CD4-positive, alpha-beta T cell treated with Interleukin-6 for 4 hours (primary cell): ENCODE data around the gene TBC1D5.
"Not testable (repeated sequence)": the region's sequence is repeated elsewhere in the genome, so short reads cannot be mapped to it uniquely, and the experiment has no call there.

Experiments
- DNase-seq: peaks from one replicate; pipeline ENCODE4 v3.0.0-alpha.2; 2020; ENCODE audit warnings: mixed read lengths

Gene TBC1D5

GRCh38 chr3:17581421-17582080, 160.9 kb downstream of the TBC1D5 start:
- DNase-seq = no peak

GRCh38 chr3:17580901-17581300, 161.5 kb downstream of the TBC1D5 start:
- DNase-seq = no peak

GRCh38 chr3:17579289-17580031, 163.0 kb downstream of the TBC1D5 start:
- no peak for DNase-seq

- no peak for DNase-seq
These were observed 164.5 kb downstream of the TBC1D5 start for GRCh38 chr3:17577796-17578520.

- no peak for DNase-seq
These were observed 169.0 kb downstream of the TBC1D5 start for GRCh38 chr3:17573396-17573795.

- DNase-seq = no peak
These were observed 170.7 kb downstream of the TBC1D5 start for GRCh38 chr3:17571686-17572085.

- no peak for DNase-seq
These were observed 179.6 kb downstream of the TBC1D5 start for GRCh38 chr3:17562845-17563244.

GRCh38 chr3:17558565-17558964, 183.9 kb downstream of the TBC1D5 start:
- DNase-seq = no peak

- no peak for DNase-seq
These were observed 184.5 kb downstream of the TBC1D5 start for GRCh38 chr3:17557749-17558463.

GRCh38 chr3:17555525-17555924, 186.9 kb downstream of the TBC1D5 start:
- DNase-seq = no peak

- DNase-seq = no peak
These were observed 188.4 kb downstream of the TBC1D5 start for GRCh38 chr3:17554078-17554477.

GRCh38 chr3:17553080-17553479, 189.4 kb downstream of the TBC1D5 start:
- DNase-seq = no peak

GRCh38 chr3:17552351-17552750, 190.1 kb downstream of the TBC1D5 start:
- DNase-seq = no peak

GRCh38 chr3:17551895-17552294, 190.5 kb downstream of the TBC1D5 start:
- DNase-seq = no peak

- DNase-seq = no peak
These were observed 191.1 kb downstream of the TBC1D5 start for GRCh38 chr3:17551333-17551732.

- DNase-seq = no peak
These were observed 191.8 kb downstream of the TBC1D5 start for GRCh38 chr3:17550624-17551023.

GRCh38 chr3:17546500-17547255, 195.8 kb downstream of the TBC1D5 start:
- no peak for DNase-seq

GRCh38 chr3:17544632-17545031, 197.8 kb downstream of the TBC1D5 start:
- DNase-seq = no peak

GRCh38 chr3:17542591-17542990, 199.8 kb downstream of the TBC1D5 start:
- DNase-seq = no peak

GRCh38 chr3:17539436-17539835, 203.0 kb downstream of the TBC1D5 start:
- DNase-seq = no peak

- no peak for DNase-seq
These were observed 207.2 kb downstream of the TBC1D5 start for GRCh38 chr3:17535274-17535673.

GRCh38 chr3:17532446-17532845, 210.0 kb downstream of the TBC1D5 start:
- not testable (repeated sequence) for DNase-seq
